C4-2B (cell line): ENCODE results near the gene CSGALNACT2.

Experiments
- ZFX ChIP-seq: fragments of 450-650 bp; IDR thresholded peaks from 2 replicates; pipeline ENCODE4 v1.6.1; 2017
- TF ChIP-seq, protein P1 (sequence below): fragments of 450-650 bp; conservative IDR thresholded peaks from 2 replicates; pipeline ENCODE4 v1.5.1; 2017; ENCODE audit warnings: mild to moderate bottlenecking

DNA sequence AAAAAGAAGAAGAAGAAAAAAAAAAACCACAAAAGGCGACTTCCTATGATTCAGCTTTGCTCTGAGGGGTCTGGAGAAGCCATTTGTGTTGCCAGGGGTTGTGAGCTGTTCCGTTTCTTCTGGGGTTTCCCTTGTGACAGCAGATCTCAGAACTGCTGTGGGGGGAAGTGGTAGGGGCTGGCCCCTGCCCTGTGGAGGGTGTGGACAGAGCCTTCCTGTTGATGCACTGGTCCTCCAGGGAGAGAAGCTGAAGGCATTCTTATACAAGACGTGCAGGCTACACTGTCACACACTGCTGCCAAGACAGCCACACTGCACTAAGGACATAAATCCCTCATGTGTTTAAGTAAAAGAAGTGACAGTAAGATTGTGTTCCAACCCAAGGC is 17.3 kb upstream of the CSGALNACT2 start:
- TF ChIP-seq, protein P1, sequence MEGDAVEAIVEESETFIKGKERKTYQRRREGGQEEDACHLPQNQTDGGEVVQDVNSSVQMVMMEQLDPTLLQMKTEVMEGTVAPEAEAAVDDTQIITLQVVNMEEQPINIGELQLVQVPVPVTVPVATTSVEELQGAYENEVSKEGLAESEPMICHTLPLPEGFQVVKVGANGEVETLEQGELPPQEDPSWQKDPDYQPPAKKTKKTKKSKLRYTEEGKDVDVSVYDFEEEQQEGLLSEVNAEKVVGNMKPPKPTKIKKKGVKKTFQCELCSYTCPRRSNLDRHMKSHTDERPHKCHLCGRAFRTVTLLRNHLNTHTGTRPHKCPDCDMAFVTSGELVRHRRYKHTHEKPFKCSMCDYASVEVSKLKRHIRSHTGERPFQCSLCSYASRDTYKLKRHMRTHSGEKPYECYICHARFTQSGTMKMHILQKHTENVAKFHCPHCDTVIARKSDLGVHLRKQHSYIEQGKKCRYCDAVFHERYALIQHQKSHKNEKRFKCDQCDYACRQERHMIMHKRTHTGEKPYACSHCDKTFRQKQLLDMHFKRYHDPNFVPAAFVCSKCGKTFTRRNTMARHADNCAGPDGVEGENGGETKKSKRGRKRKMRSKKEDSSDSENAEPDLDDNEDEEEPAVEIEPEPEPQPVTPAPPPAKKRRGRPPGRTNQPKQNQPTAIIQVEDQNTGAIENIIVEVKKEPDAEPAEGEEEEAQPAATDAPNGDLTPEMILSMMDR, result no peak
- no peak for TF ChIP-seq ZFX
